Measurements from ENCODE around the gene AKR1C3. TPM values are rescaled to one million over a fixed set of nuclear protein-coding genes. Genes with fewer than 3 reads are reported as not detected.
"Not testable (repeated sequence)": the region's sequence is repeated elsewhere in the genome, so short reads cannot be mapped to it uniquely, and the experiment has no call there.

AKR1C3 gene
- total and polyA plus RNA-seq, 4 donors, result 1.5 to 6.1 (median 3.6) TPM

- Histone ChIP-seq H3K36me3 (ENCODE audit: control insufficient read depth, insufficient read depth, low read length) (no peaks in the 10 kb centered on the region), H3K4me1 (ENCODE audit: control insufficient read depth, insufficient read depth, low read length) (no peaks in the 10 kb centered on the region), H3K27me3 (ENCODE audit: control insufficient read depth, insufficient read depth, low read length) (no peaks in the 10 kb centered on the region), H3K4me3 (ENCODE audit: low read depth, low read length) (no peak overlapping the region), H3K27ac (ENCODE audit: low read depth, low read length) (no peak overlapping the region), H3K9me3 (ENCODE audit: control insufficient read depth, insufficient read depth, low read length) (peaks cover 2% of the 10 kb centered on the region)
- DNase-seq (ENCODE audit: low read depth in 4 of 6, low spot score in 6 of 6), result no peak
- 91% methylated on average over 1 of the region's 3 CpGs for WGBS (ENCODE audit: insufficient coverage)
These were observed 31.3 kb downstream of the AKR1C3 start for GRCh38 chr10:5125315-5126044.

GRCh38 chr10:5135581-5135980 lies 41.4 kb downstream of the AKR1C3 start:
- Histone ChIP-seq H3K36me3 (ENCODE audit: control insufficient read depth, insufficient read depth, low read length) (no peaks in the 10 kb centered on the region), H3K27ac (ENCODE audit: low read depth, low read length) (no peak overlapping the region), H3K4me1 (ENCODE audit: control insufficient read depth, insufficient read depth, low read length) (no peaks in the 10 kb centered on the region), H3K27me3 (ENCODE audit: control insufficient read depth, insufficient read depth, low read length) (no peaks in the 10 kb centered on the region), H3K9me3 (ENCODE audit: control insufficient read depth, insufficient read depth, low read length) (no peaks in the 10 kb centered on the region), H3K4me3 (ENCODE audit: low read depth, low read length) (no peak overlapping the region)
- WGBS (ENCODE audit: insufficient coverage), result no CpG with 5 or more reads among the region's 2 CpGs
- no peak for DNase-seq (ENCODE audit: low read depth in 4 of 6, low spot score in 6 of 6)

- no CpG with 5 or more reads among the region's 1 CpG for WGBS (ENCODE audit: insufficient coverage)
- Histone ChIP-seq H3K27me3 (ENCODE audit: control insufficient read depth, insufficient read depth, low read length) (no peaks in the 10 kb centered on the region), H3K4me1 (ENCODE audit: control insufficient read depth, insufficient read depth, low read length) (no peaks in the 10 kb centered on the region), H3K27ac (ENCODE audit: low read depth, low read length) (no peak overlapping the region), H3K36me3 (ENCODE audit: control insufficient read depth, insufficient read depth, low read length) (no peaks in the 10 kb centered on the region), H3K9me3 (ENCODE audit: control insufficient read depth, insufficient read depth, low read length) (no peaks in the 10 kb centered on the region), H3K4me3 (ENCODE audit: low read depth, low read length) (no peak overlapping the region)
- DNase-seq (ENCODE audit: low read depth in 4 of 6, low spot score in 6 of 6), result no peak
These were observed 42.4 kb downstream of the AKR1C3 start for GRCh38 chr10:5136468-5137087.

- H3K36me3 ChIP-seq (ENCODE audit: control insufficient read depth, insufficient read depth, low read length); H3K4me3 ChIP-seq (ENCODE audit: low read depth, low read length); H3K4me1 ChIP-seq (ENCODE audit: control insufficient read depth, insufficient read depth, low read length); H3K27ac ChIP-seq (ENCODE audit: low read depth, low read length); H3K9me3 ChIP-seq (ENCODE audit: control insufficient read depth, insufficient read depth, low read length); DNase-seq (ENCODE audit: low read depth in 4 of 6, low spot score in 6 of 6); H3K27me3 ChIP-seq (ENCODE audit: control insufficient read depth, insufficient read depth, low read length): not testable (repeated sequence)
- WGBS (ENCODE audit: insufficient coverage), result 55% methylated on average over 2 of the region's 4 CpGs
These were observed 43.5 kb downstream of the AKR1C3 start for GRCh38 chr10:5137699-5138098.

GRCh38 chr10:5142199-5142598 lies 48.0 kb downstream of the AKR1C3 start:
- no peak overlapping the region for H3K27ac ChIP-seq (ENCODE audit: low read depth, low read length)
- H3K9me3 ChIP-seq (ENCODE audit: control insufficient read depth, insufficient read depth, low read length), result no peaks in the 10 kb centered on the region
- WGBS (ENCODE audit: insufficient coverage), result no CpG with 5 or more reads among the region's 4 CpGs
- H3K36me3 ChIP-seq (ENCODE audit: control insufficient read depth, insufficient read depth, low read length), result no peaks in the 10 kb centered on the region
- DNase-seq (ENCODE audit: low read depth in 4 of 6, low spot score in 6 of 6), result no peak
- no peak overlapping the region for H3K4me3 ChIP-seq (ENCODE audit: low read depth, low read length)
- no peaks in the 10 kb centered on the region for H3K27me3 ChIP-seq (ENCODE audit: control insufficient read depth, insufficient read depth, low read length)
- H3K4me1 ChIP-seq (ENCODE audit: control insufficient read depth, insufficient read depth, low read length), result no peaks in the 10 kb centered on the region

- no peak for DNase-seq (ENCODE audit: low read depth in 4 of 6, low spot score in 6 of 6)
- no peaks in the 10 kb centered on the region for H3K36me3 ChIP-seq (ENCODE audit: control insufficient read depth, insufficient read depth, low read length)
- H3K4me3 ChIP-seq (ENCODE audit: low read depth, low read length), result no peak overlapping the region
- H3K9me3 ChIP-seq (ENCODE audit: control insufficient read depth, insufficient read depth, low read length), result no peaks in the 10 kb centered on the region
- WGBS (ENCODE audit: insufficient coverage), result 79% methylated on average over 4 of the region's 5 CpGs
- H3K27me3 ChIP-seq (ENCODE audit: control insufficient read depth, insufficient read depth, low read length), result no peaks in the 10 kb centered on the region
- H3K27ac ChIP-seq (ENCODE audit: low read depth, low read length), result no peak overlapping the region
- H3K4me1 ChIP-seq (ENCODE audit: control insufficient read depth, insufficient read depth, low read length), result no peaks in the 10 kb centered on the region
These were observed 48.9 kb downstream of the AKR1C3 start for GRCh38 chr10:5143137-5143536.

GRCh38 chr10:5146920-5147254 lies 52.7 kb downstream of the AKR1C3 start:
- Histone ChIP-seq H3K27ac (ENCODE audit: low read depth, low read length) (no peak overlapping the region), H3K4me3 (ENCODE audit: low read depth, low read length) (no peak overlapping the region)
- WGBS (ENCODE audit: insufficient coverage), result 92% methylated on average over 4 of the region's 5 CpGs

GRCh38 chr10:5147255-5147980 lies 53.2 kb downstream of the AKR1C3 start:
- DNase-seq (ENCODE audit: low read depth in 4 of 6, low spot score in 6 of 6), result no peak
- Histone ChIP-seq H3K4me3 (ENCODE audit: low read depth, low read length) (no peak overlapping the region), H3K4me1 (ENCODE audit: control insufficient read depth, insufficient read depth, low read length) (no peaks in the 10 kb centered on the region), H3K36me3 (ENCODE audit: control insufficient read depth, insufficient read depth, low read length) (no peaks in the 10 kb centered on the region), H3K27me3 (ENCODE audit: control insufficient read depth, insufficient read depth, low read length) (no peaks in the 10 kb centered on the region), H3K27ac (ENCODE audit: low read depth, low read length) (no peak overlapping the region), H3K9me3 (ENCODE audit: control insufficient read depth, insufficient read depth, low read length) (no peaks in the 10 kb centered on the region)
- WGBS (ENCODE audit: insufficient coverage), result 70% methylated on average over 3 of the region's 5 CpGs

More at GRCh38 chr10:5146920-5147254, 52.7 kb downstream of the AKR1C3 start:
- Histone ChIP-seq H3K4me1 (ENCODE audit: control insufficient read depth, insufficient read depth, low read length) (no peaks in the 10 kb centered on the region), H3K27me3 (ENCODE audit: control insufficient read depth, insufficient read depth, low read length) (no peaks in the 10 kb centered on the region), H3K36me3 (ENCODE audit: control insufficient read depth, insufficient read depth, low read length) (no peaks in the 10 kb centered on the region), H3K9me3 (ENCODE audit: control insufficient read depth, insufficient read depth, low read length) (no peaks in the 10 kb centered on the region)
- no peak for DNase-seq (ENCODE audit: low read depth in 4 of 6, low spot score in 6 of 6)

GRCh38 chr10:5147981-5148677 lies 53.9 kb downstream of the AKR1C3 start:
- Histone ChIP-seq H3K27me3 (ENCODE audit: control insufficient read depth, insufficient read depth, low read length) (no peaks in the 10 kb centered on the region), H3K4me1 (ENCODE audit: control insufficient read depth, insufficient read depth, low read length) (no peaks in the 10 kb centered on the region), H3K36me3 (ENCODE audit: control insufficient read depth, insufficient read depth, low read length) (no peaks in the 10 kb centered on the region), H3K27ac (ENCODE audit: low read depth, low read length) (no peak overlapping the region), H3K9me3 (ENCODE audit: control insufficient read depth, insufficient read depth, low read length) (no peaks in the 10 kb centered on the region), H3K4me3 (ENCODE audit: low read depth, low read length) (no peak overlapping the region)
- DNase-seq (ENCODE audit: low read depth in 4 of 6, low spot score in 6 of 6), result no peak
- WGBS (ENCODE audit: insufficient coverage), result 27% methylated on average over 1 of the region's 3 CpGs

Data from spinal cord (tissue), 10 donors.